Measurements from ENCODE around the gene GNAS.

GNAS gene

DNA sequence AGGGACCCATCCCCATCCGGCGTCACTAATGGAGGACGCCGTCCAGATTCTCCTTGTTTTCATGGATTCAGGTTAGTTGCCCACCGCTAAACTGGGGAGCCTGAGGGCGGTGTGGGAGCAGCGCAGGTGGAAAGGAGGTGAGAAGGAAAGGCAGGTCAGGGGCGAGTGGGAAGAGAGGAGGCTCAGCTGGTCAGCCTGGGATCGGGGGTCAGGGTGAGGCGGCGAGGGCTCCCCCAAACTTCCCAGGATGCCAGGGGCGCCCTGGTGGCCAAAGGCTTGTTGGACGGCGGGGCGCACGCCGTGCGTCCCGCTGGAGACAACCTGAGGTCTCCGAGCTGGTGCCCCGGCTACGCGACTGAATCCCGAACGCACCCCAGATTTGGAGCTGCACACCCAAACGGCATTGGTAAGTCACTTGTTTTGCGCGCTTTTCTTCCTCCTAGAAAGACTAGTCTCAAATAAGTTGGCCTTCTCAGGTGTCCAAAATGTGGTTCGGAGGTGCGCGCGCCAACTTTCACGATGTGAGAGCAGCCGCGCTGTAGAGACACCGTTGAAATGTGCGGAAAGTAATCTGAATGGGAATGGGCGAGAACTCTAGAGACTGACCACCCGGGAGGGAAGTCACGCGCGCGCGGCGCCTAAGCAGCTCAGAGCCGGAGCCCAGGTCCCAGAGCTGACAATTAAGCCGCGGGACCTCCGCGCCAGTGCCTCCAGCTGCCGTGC lies 11.5 kb upstream of the GNAS start:
- TF ChIP-seq, protein P1, sequence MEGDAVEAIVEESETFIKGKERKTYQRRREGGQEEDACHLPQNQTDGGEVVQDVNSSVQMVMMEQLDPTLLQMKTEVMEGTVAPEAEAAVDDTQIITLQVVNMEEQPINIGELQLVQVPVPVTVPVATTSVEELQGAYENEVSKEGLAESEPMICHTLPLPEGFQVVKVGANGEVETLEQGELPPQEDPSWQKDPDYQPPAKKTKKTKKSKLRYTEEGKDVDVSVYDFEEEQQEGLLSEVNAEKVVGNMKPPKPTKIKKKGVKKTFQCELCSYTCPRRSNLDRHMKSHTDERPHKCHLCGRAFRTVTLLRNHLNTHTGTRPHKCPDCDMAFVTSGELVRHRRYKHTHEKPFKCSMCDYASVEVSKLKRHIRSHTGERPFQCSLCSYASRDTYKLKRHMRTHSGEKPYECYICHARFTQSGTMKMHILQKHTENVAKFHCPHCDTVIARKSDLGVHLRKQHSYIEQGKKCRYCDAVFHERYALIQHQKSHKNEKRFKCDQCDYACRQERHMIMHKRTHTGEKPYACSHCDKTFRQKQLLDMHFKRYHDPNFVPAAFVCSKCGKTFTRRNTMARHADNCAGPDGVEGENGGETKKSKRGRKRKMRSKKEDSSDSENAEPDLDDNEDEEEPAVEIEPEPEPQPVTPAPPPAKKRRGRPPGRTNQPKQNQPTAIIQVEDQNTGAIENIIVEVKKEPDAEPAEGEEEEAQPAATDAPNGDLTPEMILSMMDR (conservative IDR thresholded peaks at IDR 0.05; ENCODE audit: low read depth): no peak
- H3K27ac ChIP-seq: no peak overlapping the region
- ChIA-PET CTCF (interaction anchor here (0.5 to 1.0 kb wide), 3 partner anchors 602 to 1246 kb away, joined by 3 to 4 read pairs (median 3); no protein-coding TSS in a partner anchor), POLR2A (ENCODE audit: low non-redundant PET) (no interaction called here)
- no peak for DNase-seq (ENCODE audit: low spot score)

DNA sequence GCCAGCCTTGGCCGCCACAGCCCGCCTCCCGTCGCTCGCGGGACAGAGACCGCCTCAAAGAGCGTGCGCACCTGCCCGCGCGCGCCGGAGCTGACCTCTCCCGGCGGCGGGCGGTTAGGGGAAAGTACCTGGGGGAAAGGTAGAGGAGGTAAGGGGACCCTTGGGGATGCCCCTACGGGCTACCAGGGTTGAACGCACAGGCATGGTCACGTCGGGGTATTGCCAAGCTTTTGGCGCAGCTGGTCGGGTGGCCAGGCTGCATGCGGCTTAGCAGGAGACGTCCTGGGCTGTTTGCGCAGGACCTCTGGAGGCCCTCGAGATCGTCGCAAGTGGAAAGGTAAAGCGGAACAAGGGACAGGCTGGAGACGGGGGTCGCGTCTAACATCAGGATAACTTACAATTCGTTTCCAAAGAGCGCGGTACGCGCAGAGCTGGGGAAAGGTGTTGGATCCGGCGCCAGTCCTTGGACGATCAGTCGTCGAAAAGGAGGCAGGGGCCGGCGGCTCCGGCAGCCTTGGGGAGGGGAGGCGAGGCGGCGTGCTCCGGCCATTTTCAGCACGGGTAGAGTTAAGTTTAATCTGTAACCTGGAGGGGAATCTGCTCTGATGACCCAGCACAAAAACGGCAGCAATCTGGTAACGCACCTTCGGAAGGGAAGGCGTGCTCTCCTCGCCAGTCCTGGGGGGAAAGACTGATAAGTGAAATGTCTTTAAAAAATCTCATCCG lies 10.8 kb upstream of the GNAS start:
- no peak for DNase-seq (ENCODE audit: low spot score)
- TF ChIP-seq, protein P1 (conservative IDR thresholded peaks at IDR 0.05; ENCODE audit: low read depth): no peak
- H3K27ac ChIP-seq: no peak overlapping the region
- CTCF ChIA-PET: interaction anchor here (0.5 to 0.6 kb wide), 2 partner anchors 645 to 1247 kb away, joined by 3 to 4 read pairs; no protein-coding TSS in a partner anchor
- POLR2A ChIA-PET (ENCODE audit: low non-redundant PET): no interaction called here

DNA sequence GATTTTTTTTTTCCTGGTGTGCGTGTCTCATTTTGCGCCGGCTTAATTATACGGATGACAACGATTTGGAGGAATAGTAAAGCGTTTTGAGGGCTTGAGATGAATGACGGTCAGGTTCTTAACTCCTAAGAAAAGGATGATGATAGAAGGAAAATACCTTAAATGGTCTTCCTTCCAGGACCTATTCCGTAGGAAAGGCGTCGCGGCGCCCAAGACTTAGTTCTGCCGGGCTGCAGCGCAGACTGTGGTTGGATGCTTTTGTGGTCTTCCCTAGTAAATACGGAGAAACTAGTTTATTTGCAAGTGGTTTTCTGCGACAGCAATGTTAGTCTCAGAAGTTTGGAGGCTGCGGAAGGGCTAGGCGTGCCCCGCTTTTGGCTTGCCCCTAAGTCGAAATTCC lies 10.2 kb upstream of the GNAS start:
- POLR2A ChIA-PET (ENCODE audit: low non-redundant PET): no interaction called here
- DNase-seq (ENCODE audit: low spot score): no peak
- CTCF ChIA-PET: interaction anchor here (1.4 kb wide), 1 partner anchor 9 kb away, joined by 3 read pairs; no protein-coding TSS in a partner anchor
- TF ChIP-seq, protein P1 (conservative IDR thresholded peaks at IDR 0.05; ENCODE audit: low read depth): no peak
- no peak overlapping the region for H3K27ac ChIP-seq

DNA sequence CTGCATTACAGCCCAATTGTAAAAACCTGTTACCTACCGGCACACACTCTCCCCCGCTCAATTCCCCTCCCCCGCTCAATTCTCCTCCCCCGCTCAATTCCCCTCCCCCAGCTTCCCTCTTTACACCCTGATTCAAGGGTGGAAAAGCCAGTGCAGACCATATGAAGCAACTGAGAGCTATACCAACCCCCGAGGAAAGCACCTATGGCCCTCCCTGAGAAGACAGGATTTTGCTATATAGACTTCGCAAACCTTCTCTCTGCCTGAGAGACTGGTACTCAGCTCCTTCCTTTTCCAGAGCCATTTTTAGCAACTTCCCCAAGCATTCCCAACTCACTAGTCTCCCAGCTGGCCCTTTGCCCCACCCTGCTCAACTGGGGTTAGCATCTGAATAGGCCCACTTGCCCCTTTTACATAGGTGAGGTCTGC lies 9.4 kb upstream of the GNAS start:
- CTCF ChIA-PET: interaction anchor here (0.6 to 2.3 kb wide), 3 partner anchors 8 to 25 kb away, joined by 3 to 11 read pairs (median 3); partner anchors contain the start of gene GNAS
- no peak overlapping the region for H3K27ac ChIP-seq
- TF ChIP-seq, protein P1 (conservative IDR thresholded peaks at IDR 0.05; ENCODE audit: low read depth): no peak
- POLR2A ChIA-PET (ENCODE audit: low non-redundant PET): no interaction called here
- DNase-seq (ENCODE audit: low spot score): no peak

DNA sequence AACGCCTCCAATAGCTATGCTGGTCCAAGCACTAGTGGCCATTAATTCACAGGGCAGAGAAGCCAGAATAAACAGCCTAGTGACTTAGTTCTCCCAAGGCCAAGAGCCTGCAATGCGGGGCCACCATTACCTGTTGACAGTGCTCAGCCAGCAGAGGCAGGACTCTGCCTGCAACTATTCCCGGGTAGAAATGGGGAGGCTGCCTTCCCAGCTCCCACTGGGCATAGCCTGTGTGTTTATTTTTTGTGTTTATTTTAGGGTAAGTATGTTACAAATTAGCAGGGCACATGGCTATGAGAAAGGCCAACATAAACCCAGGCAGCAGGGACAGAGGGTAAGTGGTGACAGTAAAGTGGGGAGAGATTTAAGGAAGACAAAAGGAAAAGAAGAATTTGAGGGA lies 6.8 kb upstream of the GNAS start:
- no peak for DNase-seq (ENCODE audit: low spot score)
- no peak overlapping the region for H3K27ac ChIP-seq
- TF ChIP-seq, protein P1 (conservative IDR thresholded peaks at IDR 0.05; ENCODE audit: low read depth): no peak
- ChIA-PET POLR2A (ENCODE audit: low non-redundant PET) (no interaction called here), CTCF (interaction anchor here (1.2 kb wide), 1 partner anchor 21 kb away, joined by 4 read pairs; no protein-coding TSS in a partner anchor)

DNA sequence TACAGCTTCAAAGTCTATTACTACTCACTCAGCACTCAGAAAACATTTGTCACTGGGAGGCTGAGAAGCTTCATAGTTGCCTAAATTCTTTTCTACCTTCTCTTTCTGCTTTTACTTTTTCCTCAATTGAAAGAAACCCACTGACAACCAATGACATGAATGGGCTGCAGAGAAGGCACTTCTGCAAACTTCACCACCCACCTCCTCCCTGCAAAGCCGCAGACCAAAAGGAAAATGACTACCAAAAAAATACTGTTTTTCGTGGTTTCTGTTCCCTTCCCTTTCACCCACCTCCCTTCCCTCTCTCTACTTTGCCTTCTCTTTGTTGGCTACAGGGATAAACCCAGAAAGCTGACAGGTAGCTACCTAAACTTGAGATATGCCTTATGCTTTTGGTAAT lies 5.1 kb upstream of the GNAS start:
- POLR2A ChIA-PET (ENCODE audit: low non-redundant PET): no interaction called here
- no peak overlapping the region for H3K27ac ChIP-seq
- CTCF ChIA-PET: interaction anchor here (0.6 to 1.2 kb wide), 3 partner anchors 23 to 609 kb away, joined by 3 to 6 read pairs (median 4); no protein-coding TSS in a partner anchor
- DNase-seq (ENCODE audit: low spot score): no peak
- TF ChIP-seq, protein P1 (conservative IDR thresholded peaks at IDR 0.05; ENCODE audit: low read depth): no peak
